Right lobe of liver (tissue), 4 donors: ENCODE measurements around the gene TMEM18.

Experiments used
- POLR2A ChIP-seq: fragments of 450-650 bp; IDR thresholded peaks from one replicate; pipeline ENCODE4 v1.6.1; 2017; ENCODE audit warnings: antibody characterized with exemption, mild to moderate bottlenecking
- TF ChIP-seq, protein P1 (sequence below), 4 donors: fragments of 200-600 bp in 3 of 4; fragments of 450-650 bp in 1 of 4; IDR thresholded peaks; one replicate each; pipeline versions ENCODE4 v1.5.1 to v1.8.0; 2016 to 2022; ENCODE audit warnings: antibody characterized with exemption in 4 of 4, mild to moderate bottlenecking in 2 of 4
- donor health status: DM: no; HTN: no; CAD: no.
- donor health status: DM: no; HTN: no; CAD: no.
- donor health status: DM: no; HTN: yes; CAD: no.

DNA sequence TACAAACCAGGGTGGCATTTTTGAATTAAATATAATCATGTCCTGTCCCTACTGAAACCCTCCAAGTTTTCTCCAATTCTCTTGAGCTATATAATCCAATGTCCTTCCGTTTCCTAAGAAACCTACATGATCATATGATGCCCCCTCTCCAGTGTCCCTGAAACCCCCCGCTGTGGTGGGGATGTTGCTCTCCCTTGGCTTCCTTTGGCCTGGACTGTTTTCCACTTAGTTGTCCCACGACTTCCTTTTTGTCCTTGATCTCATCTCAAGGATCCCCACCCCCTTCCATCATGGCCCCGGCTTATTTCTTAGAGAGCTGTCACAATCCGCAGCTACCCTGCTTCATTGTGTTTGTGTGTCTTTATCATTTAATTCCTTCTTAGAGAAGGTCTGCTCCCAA, 43.8 kb downstream of the TMEM18 start:
- TF ChIP-seq, protein P1, sequence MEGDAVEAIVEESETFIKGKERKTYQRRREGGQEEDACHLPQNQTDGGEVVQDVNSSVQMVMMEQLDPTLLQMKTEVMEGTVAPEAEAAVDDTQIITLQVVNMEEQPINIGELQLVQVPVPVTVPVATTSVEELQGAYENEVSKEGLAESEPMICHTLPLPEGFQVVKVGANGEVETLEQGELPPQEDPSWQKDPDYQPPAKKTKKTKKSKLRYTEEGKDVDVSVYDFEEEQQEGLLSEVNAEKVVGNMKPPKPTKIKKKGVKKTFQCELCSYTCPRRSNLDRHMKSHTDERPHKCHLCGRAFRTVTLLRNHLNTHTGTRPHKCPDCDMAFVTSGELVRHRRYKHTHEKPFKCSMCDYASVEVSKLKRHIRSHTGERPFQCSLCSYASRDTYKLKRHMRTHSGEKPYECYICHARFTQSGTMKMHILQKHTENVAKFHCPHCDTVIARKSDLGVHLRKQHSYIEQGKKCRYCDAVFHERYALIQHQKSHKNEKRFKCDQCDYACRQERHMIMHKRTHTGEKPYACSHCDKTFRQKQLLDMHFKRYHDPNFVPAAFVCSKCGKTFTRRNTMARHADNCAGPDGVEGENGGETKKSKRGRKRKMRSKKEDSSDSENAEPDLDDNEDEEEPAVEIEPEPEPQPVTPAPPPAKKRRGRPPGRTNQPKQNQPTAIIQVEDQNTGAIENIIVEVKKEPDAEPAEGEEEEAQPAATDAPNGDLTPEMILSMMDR (IDR thresholded peaks at IDR 0.05): no peak
- TF ChIP-seq POLR2A: no peak
